Fibroblast of lung (primary cell): ENCODE results near the gene MYO1F. TPM values are rescaled to one million over a fixed set of nuclear protein-coding genes. Genes with fewer than 3 reads are reported as not detected.

Experiments used
- DNase-seq, 2 donors: peaks; one replicate each; pipeline versions ENCODE4 v3.0.0 to v3.0.0-alpha.2; 2010; ENCODE audit warnings: low read depth in 2 of 2
- H2AFZ ChIP-seq: 2 replicates; pipeline ENCODE4 v1.5.1; 2012; ENCODE audit warnings: low read length, control low read depth, inconsistent platforms
- H3K27ac ChIP-seq: 2 replicates; pipeline ENCODE4 v1.5.1; 2011; ENCODE audit warnings: low read length, control low read depth; ENCODE audit not compliant: insufficient read depth
- H3K27me3 ChIP-seq: 2 replicates; pipeline ENCODE4 v1.5.1; 2011; ENCODE audit warnings: mild to moderate bottlenecking, low read length; ENCODE audit not compliant: control insufficient read depth, insufficient read depth
- H3K36me3 ChIP-seq: 2 replicates; pipeline ENCODE4 v1.5.1; 2011; ENCODE audit warnings: low read length; ENCODE audit not compliant: control insufficient read depth, insufficient read depth
- H3K4me1 ChIP-seq: 2 replicates; pipeline ENCODE4 v1.5.1; 2011; ENCODE audit warnings: low read length; ENCODE audit not compliant: control insufficient read depth, insufficient read depth; ENCODE audit errors: extremely low read depth
- H3K4me2 ChIP-seq: 2 replicates; pipeline ENCODE4 v1.5.1; 2011; ENCODE audit warnings: low read length, control low read depth; ENCODE audit not compliant: insufficient read depth; ENCODE audit errors: extremely low read depth
- H3K4me3 ChIP-seq, 4 experiments: fragments of 200-600 bp in 1 of 4; sonication (generic) in 1 of 4; replicated peaks in 1 of 4; 2 replicates each; pipeline ENCODE4 v1.5.1; 2011 to 2016; ENCODE audit warnings: low read length in 4 of 4, low read depth in 3 of 4, mild to moderate bottlenecking in 3 of 4, control low read depth in 2 of 4, inconsistent platforms in 1 of 4, mixed read lengths in 1 of 4; ENCODE audit not compliant: insufficient read depth in 1 of 4; ENCODE audit errors: control extremely low read depth in 1 of 4
- H3K79me2 ChIP-seq: 2 replicates; pipeline ENCODE4 v1.5.1; 2012; ENCODE audit warnings: mild to moderate bottlenecking, low read length, inconsistent platforms; ENCODE audit not compliant: control insufficient read depth, insufficient read depth
- H3K9ac ChIP-seq: 2 replicates; pipeline ENCODE4 v1.5.1; 2011; ENCODE audit warnings: mild to moderate bottlenecking, low read length, control low read depth; ENCODE audit not compliant: insufficient read depth
- H3K9me3 ChIP-seq: 2 replicates; pipeline ENCODE4 v1.5.1; 2012; ENCODE audit warnings: low read depth, low read length; ENCODE audit not compliant: control insufficient read depth, insufficient read depth
- H4K20me1 ChIP-seq: 2 replicates; pipeline ENCODE4 v1.5.1; 2011; ENCODE audit warnings: low read length; ENCODE audit not compliant: control insufficient read depth, insufficient read depth; ENCODE audit errors: extremely low read depth
- CTCF ChIP-seq, 2 donors: IDR thresholded peaks in 1 of 2; conservative IDR thresholded peaks in 1 of 2; 1 replicate in 1 of 2; 2 replicates in 1 of 2; pipeline ENCODE4 v1.5.1; 2011 to 2012; ENCODE audit warnings: low read length in 2 of 2, control low read depth in 1 of 2, inconsistent platforms in 1 of 2, low read depth in 1 of 2, mild to moderate bottlenecking in 1 of 2
- EZH2 ChIP-seq: IDR thresholded peaks from 2 replicates; pipeline ENCODE4 v1.5.1; 2012; ENCODE audit warnings: low read length, control low read depth, mild to moderate bottlenecking; ENCODE audit errors: missing control alignments
- polyA plus RNA-seq, 2 donors: library from polyadenylated mRNA; depleted of rRNA in 1 of 2; stranded (reverse) in 1 of 2; unstranded in 1 of 2; fragments of >200 nt; gene quantifications; 2 replicates each; pipeline ENCODE4 v1.2.1, GENCODE V29; 2011 to 2012; ENCODE audit warnings: missing spikeins in 1 of 2
- total RNA-seq: library from RNA; depleted of rRNA; stranded (reverse); fragments of >200 nt; gene quantifications from 2 replicates; pipeline ENCODE4 v1.2.1, GENCODE V29; 2014

MYO1F gene
- total and polyA plus RNA-seq, 2 donors (not counting 1 experiment from before 2014, with no cell fraction given) = 0.08 to 0.17 TPM

GRCh38 chr19:8578642-8579265 is 1.5 kb upstream of the MYO1F start:
- DNase-seq = peak; percentile 41 to 57

GRCh38 chr19:8577741-8578140 is 499 bp upstream of the MYO1F start:
- TF ChIP-seq CTCF (conservative IDR thresholded peaks at IDR 0.05 in 1 of 2, IDR thresholded peaks at IDR 0.05 in 1 of 2; ENCODE audit: low read depth in 1 of 2, low read length in 2 of 2) (no peak), EZH2 (no peak)
- H3K9ac ChIP-seq = no peak overlapping the region
- H4K20me1 ChIP-seq = no peaks in the 10 kb centered on the region
- no peaks in the 10 kb centered on the region for H3K4me1 ChIP-seq
- no peak overlapping the region for H3K4me2 ChIP-seq
- no peaks in the 10 kb centered on the region for H3K36me3 ChIP-seq
- no peaks in the 10 kb centered on the region for H3K9me3 ChIP-seq
- no peak overlapping the region for H3K4me3 ChIP-seq
- no peak for DNase-seq
- no peak overlapping the region for H2AFZ ChIP-seq
- no peaks in the 10 kb centered on the region for H3K79me2 ChIP-seq
- no peak overlapping the region for H3K27ac ChIP-seq
- peaks cover 3% of the 10 kb centered on the region for H3K27me3 ChIP-seq

More at GRCh38 chr19:8578642-8579265, 1.5 kb upstream of the MYO1F start:
- no peak overlapping the region for H3K4me2 ChIP-seq
- H3K9me3 ChIP-seq = no peaks in the 10 kb centered on the region
- H3K27ac ChIP-seq = no peak overlapping the region
- TF ChIP-seq CTCF (conservative IDR thresholded peaks at IDR 0.05 in 1 of 2, IDR thresholded peaks at IDR 0.05 in 1 of 2; ENCODE audit: low read depth in 1 of 2, low read length in 2 of 2) = peak; percentile 78 to 91
- no peak for TF ChIP-seq EZH2
- H3K79me2 ChIP-seq = no peaks in the 10 kb centered on the region
- no peak overlapping the region for H3K9ac ChIP-seq
- no peaks in the 10 kb centered on the region for H4K20me1 ChIP-seq
- no peak overlapping the region for H3K4me3 ChIP-seq
- H3K4me1 ChIP-seq = no peaks in the 10 kb centered on the region
- peaks cover 3% of the 10 kb centered on the region for H3K27me3 ChIP-seq
- no peak overlapping the region for H2AFZ ChIP-seq
- H3K36me3 ChIP-seq = no peaks in the 10 kb centered on the region

- Histone ChIP-seq H3K4me3 (no peak overlapping the region), H2AFZ (no peak overlapping the region), H3K9ac (no peak overlapping the region), H3K9me3 (no peaks in the 10 kb centered on the region), H3K4me2 (no peak overlapping the region), H3K27me3 (peaks cover 3% of the 10 kb centered on the region), H3K27ac (no peak overlapping the region), H3K36me3 (no peaks in the 10 kb centered on the region), H3K4me1 (no peaks in the 10 kb centered on the region), H3K79me2 (no peaks in the 10 kb centered on the region), H4K20me1 (no peaks in the 10 kb centered on the region)
- no peak for TF ChIP-seq EZH2
- no peak for TF ChIP-seq CTCF (conservative IDR thresholded peaks at IDR 0.05 in 1 of 2, IDR thresholded peaks at IDR 0.05 in 1 of 2; ENCODE audit: low read depth in 1 of 2, low read length in 2 of 2)
- DNase-seq = no peak
These were observed 809 bp downstream of the MYO1F start for GRCh38 chr19:8576273-8576993.
